Stimulated activated CD4-positive, alpha-beta T cell treated with anti-CD3 and anti-CD28 coated beads, Interleukin-12 subunit alpha, Interleukin-12 subunit beta, amount 100 ng/mL, for 4 hours (primary cell): ENCODE data around the gene CSTPP1.
"Not testable (repeated sequence)": the region's sequence is repeated elsewhere in the genome, so short reads cannot be mapped to it uniquely, and the experiment has no call there.

Experiments
- DNase-seq: peaks from one replicate; pipeline ENCODE4 v3.0.0-alpha.2; 2020

CSTPP1 gene

GRCh38 chr11:47105541-47105940, 169.0 kb downstream of the CSTPP1 start:
- no peak for DNase-seq

GRCh38 chr11:47105974-47106373, 169.4 kb downstream of the CSTPP1 start:
- DNase-seq, result no peak

- no peak for DNase-seq
Measured at GRCh38 chr11:47106798-47107411, 170.3 kb downstream of the CSTPP1 start.

- DNase-seq, result no peak
Measured at GRCh38 chr11:47107744-47108143, 171.2 kb downstream of the CSTPP1 start.

- no peak for DNase-seq
Measured at GRCh38 chr11:47108214-47108613, 171.7 kb downstream of the CSTPP1 start.

- no peak for DNase-seq
Measured at GRCh38 chr11:47109051-47109726, 172.6 kb downstream of the CSTPP1 start.

GRCh38 chr11:47109727-47110246, 173.2 kb downstream of the CSTPP1 start:
- DNase-seq, result no peak

- DNase-seq, result no peak
Measured at GRCh38 chr11:47111318-47111804, 174.8 kb downstream of the CSTPP1 start.

GRCh38 chr11:47112941-47113340, 176.4 kb downstream of the CSTPP1 start:
- DNase-seq, result not testable (repeated sequence)

GRCh38 chr11:47118958-47119688, 182.6 kb downstream of the CSTPP1 start:
- DNase-seq, result peak; percentile 39

GRCh38 chr11:47121056-47121455, 184.5 kb downstream of the CSTPP1 start:
- DNase-seq, result no peak

GRCh38 chr11:47121731-47122130, 185.2 kb downstream of the CSTPP1 start:
- DNase-seq, result no peak

GRCh38 chr11:47123094-47123493, 186.5 kb downstream of the CSTPP1 start:
- DNase-seq, result no peak

- DNase-seq, result no peak
Measured at GRCh38 chr11:47124675-47125074, 188.1 kb downstream of the CSTPP1 start.

GRCh38 chr11:47125083-47125482, 188.5 kb downstream of the CSTPP1 start:
- DNase-seq, result no peak

GRCh38 chr11:47127213-47127612, 190.7 kb downstream of the CSTPP1 start:
- no peak for DNase-seq

- DNase-seq, result no peak
Measured at GRCh38 chr11:47130543-47130942, 194.0 kb downstream of the CSTPP1 start.

GRCh38 chr11:47131136-47131535, 194.6 kb downstream of the CSTPP1 start:
- no peak for DNase-seq

GRCh38 chr11:47132490-47132889, 195.9 kb downstream of the CSTPP1 start:
- DNase-seq, result no peak

GRCh38 chr11:47132981-47133380, 196.4 kb downstream of the CSTPP1 start:
- no peak for DNase-seq

- DNase-seq, result no peak
Measured at GRCh38 chr11:47136327-47136726, 199.8 kb downstream of the CSTPP1 start.

GRCh38 chr11:47136921-47137320, 200.4 kb downstream of the CSTPP1 start:
- no peak for DNase-seq

GRCh38 chr11:47137476-47137875, 200.9 kb downstream of the CSTPP1 start:
- no peak for DNase-seq

- no peak for DNase-seq
Measured at GRCh38 chr11:47139878-47140277, 203.3 kb downstream of the CSTPP1 start.
